HG03139 (cell line): ENCODE data around the gene CYP2C9.

Experiments
- ATAC-seq: cut with Tn5 transposase; IDR thresholded peaks from one replicate; pipeline ENCODE4 v1.9.1; 2021; ENCODE audit not compliant: unreplicated experiment

Gene CYP2C9

DNA sequence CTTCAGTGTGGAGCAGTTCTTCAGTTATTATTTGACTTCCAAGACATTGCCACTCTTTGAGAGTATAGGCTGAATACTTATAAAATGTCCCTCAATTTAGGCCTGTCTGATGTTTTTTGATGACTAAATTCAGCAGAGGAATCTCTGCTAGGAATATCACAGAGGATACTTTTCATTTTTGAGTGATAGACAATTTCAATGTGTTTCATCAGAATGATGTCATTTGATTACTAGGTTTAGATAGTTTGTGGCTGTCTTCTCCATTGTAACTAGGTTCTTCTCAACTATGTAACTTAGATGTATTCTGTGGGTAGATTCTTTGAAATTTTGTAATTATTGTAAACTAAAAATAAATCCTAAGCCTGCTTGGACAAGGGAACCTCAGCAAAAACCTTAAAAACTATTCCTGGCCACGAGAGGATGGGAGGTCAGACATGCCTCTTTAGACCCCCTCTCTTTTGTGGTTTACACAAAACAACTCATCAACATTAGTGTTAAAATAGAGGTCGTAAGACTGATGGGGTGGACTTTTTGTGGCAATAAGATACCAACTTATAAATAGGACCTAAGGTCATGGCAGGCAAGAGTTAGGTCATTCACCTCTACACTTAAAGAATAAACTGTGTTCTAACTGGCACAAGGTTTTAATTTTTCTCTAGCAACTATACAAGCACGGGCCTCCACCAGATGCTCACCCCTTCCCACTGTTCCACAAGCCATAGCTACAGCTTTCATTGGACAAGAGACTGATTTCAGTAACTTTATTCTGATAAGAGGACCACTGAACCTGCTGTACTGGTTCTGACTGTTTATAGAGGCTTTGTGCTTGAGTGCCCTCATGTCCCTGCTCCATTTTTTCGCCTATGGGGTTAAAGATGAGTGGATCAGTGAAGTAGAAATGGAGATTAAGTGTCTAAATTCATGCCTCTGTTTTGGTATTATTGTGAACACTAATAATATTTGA is 97.2 kb downstream of the CYP2C9 start:
- no peak for ATAC-seq

DNA sequence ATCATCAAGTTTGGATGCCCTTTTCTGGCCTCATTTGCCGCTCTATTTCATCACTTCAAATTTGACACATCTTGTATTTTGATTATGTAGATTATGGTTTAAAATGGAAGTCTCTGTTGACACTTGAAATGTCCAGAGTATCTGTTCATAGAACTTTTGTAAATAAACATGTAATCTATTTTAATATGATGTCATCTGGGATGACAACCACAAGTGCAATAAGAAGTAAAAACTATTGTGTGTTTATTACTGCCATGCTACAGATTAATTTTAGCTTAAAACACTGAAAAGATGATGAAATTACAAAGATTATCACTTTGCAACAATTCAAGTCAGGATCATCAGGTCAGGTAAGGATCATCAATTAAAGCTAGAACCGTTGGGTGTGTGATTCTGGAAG is 100.8 kb downstream of the CYP2C9 start:
- no peak for ATAC-seq
